HG02885 (cell line): Measurements from ENCODE around the gene CDYL2.

Source experiments
- ATAC-seq: cut with Tn5 transposase; IDR thresholded peaks from one replicate; pipeline ENCODE4 v1.9.1; 2021; ENCODE audit warnings: mild to moderate bottlenecking; ENCODE audit not compliant: unreplicated experiment, poor library complexity

Gene CDYL2

GRCh38 chr16:80711406-80711805 lies 93.0 kb downstream of the CDYL2 start:
- no peak for ATAC-seq

- ATAC-seq, result peak; percentile 87
Measured at GRCh38 chr16:80710918-80711317, 93.5 kb downstream of the CDYL2 start.

GRCh38 chr16:80708823-80709222 lies 95.6 kb downstream of the CDYL2 start:
- no peak for ATAC-seq

GRCh38 chr16:80707686-80708085 lies 96.7 kb downstream of the CDYL2 start:
- no peak for ATAC-seq

- ATAC-seq, result no peak
Measured at GRCh38 chr16:80705596-80705995, 98.8 kb downstream of the CDYL2 start.

DNA sequence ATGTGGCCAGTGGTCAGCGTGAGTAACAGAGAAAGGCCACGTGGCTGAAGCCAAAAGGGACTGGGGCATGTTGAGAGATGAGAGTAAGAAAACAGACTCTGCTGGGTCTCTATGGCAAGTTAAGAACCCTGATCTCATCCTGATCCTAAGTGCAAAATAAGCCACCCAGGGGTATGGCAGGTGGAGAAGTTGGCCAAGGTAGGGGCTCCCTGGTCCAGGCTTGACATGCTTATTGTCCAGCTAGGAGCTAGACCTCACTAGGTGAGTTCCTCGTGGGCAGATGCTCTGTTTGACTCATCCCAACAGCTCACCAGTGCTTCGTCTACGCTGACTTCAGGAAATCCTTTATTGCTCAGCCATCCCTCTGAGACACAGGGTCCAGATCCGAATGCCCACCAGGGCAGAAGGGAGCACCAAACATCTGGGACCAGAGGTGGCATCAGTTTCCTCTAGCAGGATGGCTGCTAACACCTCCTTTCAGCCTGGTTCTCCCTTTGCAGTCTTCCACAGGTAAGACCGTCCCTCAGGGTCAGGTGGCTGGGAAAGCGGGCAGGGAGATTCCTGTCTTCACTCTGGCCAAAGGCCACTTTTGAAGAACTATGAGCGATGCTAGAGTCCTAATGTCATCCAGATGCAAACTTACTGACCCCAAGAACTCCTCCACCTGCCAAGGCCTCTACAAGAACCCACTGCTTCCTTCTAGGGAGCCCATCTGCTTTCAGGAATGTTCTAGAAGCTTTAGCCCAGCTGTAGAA lies 99.5 kb downstream of the CDYL2 start:
- ATAC-seq, result no peak

DNA sequence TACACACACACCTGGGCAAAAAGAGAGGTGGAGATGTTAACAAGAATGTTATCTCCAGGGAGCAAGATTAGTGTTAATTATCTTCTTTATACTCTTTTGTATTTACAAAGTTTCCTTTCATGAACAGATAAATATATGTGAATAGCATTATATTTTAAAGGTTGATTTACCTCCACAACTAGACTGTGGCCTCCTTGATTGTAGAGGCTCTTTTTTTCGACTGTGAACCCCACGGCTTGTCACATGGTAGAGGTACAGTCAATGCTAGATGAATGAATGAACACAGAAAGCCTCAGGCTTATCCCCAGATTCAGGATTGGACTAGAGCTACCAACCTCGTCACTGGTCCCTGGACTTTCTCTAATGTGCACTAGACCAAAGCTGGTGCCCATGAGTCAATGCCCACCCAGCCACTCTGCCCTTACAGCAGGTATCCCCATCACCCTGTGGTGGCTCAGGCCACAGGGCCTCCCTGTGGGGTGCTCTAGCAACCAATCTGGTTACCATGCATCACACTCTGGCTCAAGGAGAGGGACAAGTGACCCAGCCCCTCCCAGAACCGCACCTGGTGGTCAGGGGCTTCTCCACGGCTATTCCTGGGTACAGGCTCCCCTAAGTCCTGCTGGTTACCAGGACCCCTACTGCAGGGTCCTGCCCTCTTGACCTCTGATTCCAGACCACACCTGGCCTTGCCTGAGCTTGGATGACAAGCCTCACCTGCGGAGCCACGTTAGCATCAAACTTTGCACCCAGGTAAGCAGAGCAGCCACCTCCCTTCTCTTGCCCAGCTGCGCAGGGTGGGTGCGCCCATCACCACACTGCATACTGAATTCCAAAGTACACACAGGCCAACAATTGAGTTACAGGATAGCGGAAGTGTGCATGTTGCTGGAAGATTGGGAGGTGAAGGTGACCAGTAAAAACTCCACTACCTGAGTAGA lies 101.0 kb downstream of the CDYL2 start:
- no peak for ATAC-seq

- no peak for ATAC-seq
Measured at GRCh38 chr16:80702696-80703095, 101.7 kb downstream of the CDYL2 start.

DNA sequence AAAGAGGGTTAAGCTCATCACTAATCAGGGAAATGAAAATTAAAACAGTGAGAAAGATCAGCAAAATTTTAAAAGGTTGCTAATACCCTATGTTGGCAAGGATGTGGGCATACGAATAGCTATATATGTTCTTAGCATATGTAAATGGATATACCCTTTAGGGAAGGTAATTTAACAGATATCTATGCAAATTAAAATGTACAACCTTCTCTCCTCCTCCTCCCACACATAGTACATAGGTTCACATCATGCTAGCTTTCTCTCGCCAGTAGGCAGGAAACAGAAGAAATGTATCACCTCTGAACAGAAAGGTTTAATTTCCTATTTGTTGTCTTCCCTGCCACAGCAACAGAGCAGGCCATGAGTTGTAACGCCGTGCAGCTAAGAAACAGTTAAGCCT lies 103.8 kb downstream of the CDYL2 start:
- ATAC-seq, result peak; percentile 44

GRCh38 chr16:80695020-80695419 lies 109.4 kb downstream of the CDYL2 start:
- ATAC-seq, result peak; percentile 30

- ATAC-seq, result no peak
Measured at GRCh38 chr16:80693553-80693952, 110.8 kb downstream of the CDYL2 start.

GRCh38 chr16:80692270-80692669 lies 112.1 kb downstream of the CDYL2 start:
- no peak for ATAC-seq

DNA sequence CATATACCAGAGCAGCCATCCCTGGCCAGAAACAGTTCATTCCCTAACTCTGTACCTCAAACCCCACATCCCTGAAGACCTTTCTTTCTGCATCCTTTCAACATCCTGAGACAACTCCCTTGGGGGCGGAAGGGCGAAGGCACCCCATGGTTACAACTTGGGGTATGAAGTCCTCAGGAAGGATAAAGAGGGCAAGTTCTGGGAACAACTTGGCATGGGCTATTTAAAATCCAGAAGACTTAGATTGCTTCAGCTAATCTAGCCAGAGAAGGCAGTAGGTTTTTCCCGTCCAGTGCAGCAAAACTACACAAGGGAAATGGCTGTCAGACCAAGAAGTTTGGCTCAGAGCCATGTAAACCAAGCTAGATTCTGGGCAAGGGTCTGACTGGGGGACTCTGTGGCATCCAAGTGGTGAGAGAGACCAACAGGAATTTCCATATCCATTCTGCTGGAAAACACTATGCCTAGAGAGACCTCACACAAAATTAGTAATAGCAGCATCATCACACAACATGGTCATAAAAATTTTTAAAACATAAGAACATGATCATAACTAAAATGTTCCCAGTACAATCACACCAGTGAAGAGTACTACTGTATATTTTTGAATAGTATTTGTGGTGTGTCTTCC lies 113.2 kb downstream of the CDYL2 start:
- ATAC-seq, result no peak

DNA sequence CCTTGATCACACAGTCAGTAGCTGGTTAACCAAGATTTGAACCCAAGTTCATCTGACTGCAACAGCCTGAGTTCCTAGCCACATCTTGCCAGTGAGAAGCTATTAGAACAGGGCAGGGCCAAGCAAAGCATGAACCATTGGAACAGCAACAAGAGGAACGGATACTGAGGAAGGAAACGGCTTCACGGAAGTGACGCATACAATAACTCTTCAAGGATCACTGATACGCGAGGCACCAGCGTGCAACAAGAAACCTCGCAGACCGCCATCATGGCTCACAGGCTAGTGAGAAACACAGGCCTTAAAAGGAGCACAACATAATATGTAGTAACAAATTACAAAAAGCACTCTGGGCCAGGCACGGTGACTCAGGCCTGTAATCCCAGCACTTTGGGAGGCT lies 114.9 kb downstream of the CDYL2 start:
- no peak for ATAC-seq

- ATAC-seq, result no peak
Measured at GRCh38 chr16:80687606-80688005, 116.8 kb downstream of the CDYL2 start.

DNA sequence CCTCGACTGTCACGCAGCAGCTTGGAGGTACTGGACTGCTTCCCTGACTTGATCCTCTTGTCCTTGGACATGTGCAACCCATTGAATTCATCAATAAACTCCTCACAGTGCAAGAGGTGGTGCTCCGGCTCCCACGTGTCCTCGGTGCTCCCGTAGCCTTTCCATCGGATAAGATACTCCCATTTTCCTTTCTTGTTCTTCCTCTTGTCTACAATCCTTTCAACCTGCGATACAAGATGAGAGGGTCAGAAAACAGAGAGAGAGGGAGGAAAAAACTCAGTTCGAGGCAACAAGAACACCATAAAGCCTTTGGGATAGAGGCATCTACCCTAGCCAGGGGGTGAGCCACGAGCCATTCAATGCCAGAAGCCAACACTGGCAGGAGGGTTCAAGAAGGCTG lies 119.5 kb downstream of the CDYL2 start:
- no peak for ATAC-seq

DNA sequence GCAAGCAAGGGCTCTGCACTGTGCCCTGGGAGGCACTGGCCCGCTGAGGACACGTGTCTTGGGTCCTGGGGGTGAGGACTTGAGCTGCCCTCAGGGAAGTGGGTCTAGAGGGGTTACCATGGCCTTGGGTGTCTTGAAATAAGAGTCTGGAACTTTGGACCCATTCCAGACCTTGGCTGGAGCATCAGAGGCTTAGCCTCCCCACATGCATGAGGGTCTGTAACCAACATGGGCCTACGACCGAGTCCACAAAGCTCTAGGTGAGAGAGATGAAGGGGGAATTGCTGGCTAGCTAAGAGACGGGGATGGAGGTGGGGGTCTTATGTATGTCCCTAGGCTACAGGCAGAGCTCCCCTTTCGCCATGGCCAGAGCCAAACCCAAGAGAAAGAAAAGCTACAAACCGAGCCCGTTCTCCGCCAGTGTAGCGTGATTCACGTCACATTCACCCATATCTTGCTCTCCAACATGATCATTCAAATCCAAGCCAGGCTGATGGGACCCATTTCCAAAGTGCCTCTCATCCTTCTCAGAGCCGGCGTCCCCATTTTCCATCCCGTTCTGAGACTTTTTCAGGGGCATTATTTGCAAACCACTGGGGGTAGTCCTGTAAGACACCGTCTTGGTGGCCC lies 120.1 kb downstream of the CDYL2 start:
- ATAC-seq, result no peak

DNA sequence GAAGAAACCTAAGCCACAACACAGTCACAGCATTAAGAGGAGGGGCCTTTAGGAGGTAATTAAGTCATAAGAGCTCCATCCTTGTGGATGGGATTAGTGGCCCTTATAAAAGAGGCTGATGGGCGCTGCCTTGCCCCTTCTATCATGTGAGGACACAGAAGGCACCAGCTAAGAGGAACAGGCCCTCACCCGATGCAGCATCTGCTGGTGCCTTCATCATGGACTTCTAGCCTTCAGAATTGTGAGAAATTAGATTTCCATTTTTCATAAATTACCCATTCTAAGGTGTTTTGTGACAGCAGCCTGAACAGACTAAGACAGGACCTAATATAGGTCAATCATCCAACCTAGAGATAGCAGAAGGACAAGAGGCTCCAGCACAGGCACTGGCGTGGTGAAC lies 120.8 kb downstream of the CDYL2 start:
- no peak for ATAC-seq

- no peak for ATAC-seq
Measured at GRCh38 chr16:80682421-80683070, 121.9 kb downstream of the CDYL2 start.

- ATAC-seq, result no peak
Measured at GRCh38 chr16:80681436-80681835, 123.0 kb downstream of the CDYL2 start.
